ENCODE measurements around the gene CYRIA.

The CYRIA gene

DNA sequence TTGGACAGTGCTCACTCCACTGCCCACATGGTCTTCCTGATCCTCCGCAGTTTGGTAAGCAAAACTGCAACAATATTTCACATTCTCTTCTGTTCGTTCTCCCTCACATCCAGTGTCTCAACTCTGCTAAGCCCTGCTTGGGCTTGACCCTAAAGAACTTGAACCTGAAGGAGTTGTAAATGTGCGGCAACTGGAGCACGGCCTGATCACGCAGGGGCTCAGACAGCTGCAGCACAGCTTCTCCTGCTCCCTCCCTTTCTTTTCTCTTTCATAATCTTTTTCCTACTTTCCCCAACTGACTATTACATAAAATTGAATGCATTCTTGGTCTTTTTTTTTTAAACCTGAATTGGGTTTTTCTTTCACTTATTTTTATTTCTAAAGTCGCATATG lies 10.2 kb downstream of the CYRIA start:
- Histone ChIP-seq H3K36me3 (replicated peaks; ENCODE audit: low read depth, low read length) (no peaks in the 10 kb centered on the region), H3K27ac (ENCODE audit: low read length) (peak overlapping the region; percentile 30), H3K9ac (ENCODE audit: low read length) (peak overlapping the region; percentile 17; the same call in 1 of the 2 replicates), H3K4me2 (ENCODE audit: low read length) (peak overlapping the region; percentile 71), H4K20me1 (ENCODE audit: insufficient read depth, low read length) (no peaks in the 10 kb centered on the region), H3K27me3 (ENCODE audit: low read depth, low read length) (no peaks in the 10 kb centered on the region), H3K4me1 (ENCODE audit: low read length) (peaks cover 86% of the 10 kb centered on the region), H3K4me3 (ENCODE audit: low read length) (peak overlapping the region; percentile 4; the same call in 1 of the 2 replicates), H3K79me2 (ENCODE audit: low read length) (peaks cover 5% of the 10 kb centered on the region), H3K9me3 (ENCODE audit: insufficient read depth, low read length) (no peaks in the 10 kb centered on the region), H2AFZ (ENCODE audit: low read depth, low read length) (no peak overlapping the region)
- no peak for TF ChIP-seq EZH2phosphoT487 (IDR thresholded peaks at IDR 0.05; ENCODE audit: low read depth)
- TF ChIP-seq, protein P1, sequence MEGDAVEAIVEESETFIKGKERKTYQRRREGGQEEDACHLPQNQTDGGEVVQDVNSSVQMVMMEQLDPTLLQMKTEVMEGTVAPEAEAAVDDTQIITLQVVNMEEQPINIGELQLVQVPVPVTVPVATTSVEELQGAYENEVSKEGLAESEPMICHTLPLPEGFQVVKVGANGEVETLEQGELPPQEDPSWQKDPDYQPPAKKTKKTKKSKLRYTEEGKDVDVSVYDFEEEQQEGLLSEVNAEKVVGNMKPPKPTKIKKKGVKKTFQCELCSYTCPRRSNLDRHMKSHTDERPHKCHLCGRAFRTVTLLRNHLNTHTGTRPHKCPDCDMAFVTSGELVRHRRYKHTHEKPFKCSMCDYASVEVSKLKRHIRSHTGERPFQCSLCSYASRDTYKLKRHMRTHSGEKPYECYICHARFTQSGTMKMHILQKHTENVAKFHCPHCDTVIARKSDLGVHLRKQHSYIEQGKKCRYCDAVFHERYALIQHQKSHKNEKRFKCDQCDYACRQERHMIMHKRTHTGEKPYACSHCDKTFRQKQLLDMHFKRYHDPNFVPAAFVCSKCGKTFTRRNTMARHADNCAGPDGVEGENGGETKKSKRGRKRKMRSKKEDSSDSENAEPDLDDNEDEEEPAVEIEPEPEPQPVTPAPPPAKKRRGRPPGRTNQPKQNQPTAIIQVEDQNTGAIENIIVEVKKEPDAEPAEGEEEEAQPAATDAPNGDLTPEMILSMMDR (IDR thresholded peaks at IDR 0.05; ENCODE audit: low read depth, low read length), result no peak

DNA sequence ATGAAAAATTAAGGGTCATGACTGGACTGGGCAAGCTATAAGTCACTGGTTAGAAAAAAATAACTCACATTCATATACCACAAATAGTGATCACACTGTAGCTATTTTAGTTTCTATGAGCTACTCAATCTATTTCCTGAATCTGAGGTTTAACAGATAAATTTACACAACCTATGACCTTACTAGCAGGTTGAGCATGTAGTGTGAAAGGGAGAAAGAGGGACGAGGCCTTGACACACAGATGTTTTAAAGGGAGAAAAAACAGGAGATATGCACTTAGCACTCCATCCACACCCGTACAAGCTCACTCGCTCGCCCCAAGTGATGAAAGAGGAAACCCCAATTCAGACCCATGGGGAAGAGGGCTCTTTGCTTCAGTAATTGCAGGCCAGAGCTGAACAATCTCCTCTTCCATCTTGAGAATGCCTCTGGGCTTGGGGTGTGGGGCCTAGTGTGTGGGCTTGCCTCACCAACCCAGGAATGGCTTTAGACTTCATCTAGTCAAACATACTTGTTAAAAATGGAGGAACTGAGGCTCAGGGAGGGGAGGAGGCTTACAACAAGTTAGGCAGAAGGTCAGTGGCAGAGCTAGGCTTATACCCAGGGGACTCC lies 10.7 kb downstream of the CYRIA start:
- Histone ChIP-seq H3K4me1 (ENCODE audit: low read length) (peaks cover 86% of the 10 kb centered on the region), H3K4me3 (ENCODE audit: low read length) (peak overlapping the region; percentile 59; the same call in 1 of the 2 replicates), H3K27me3 (ENCODE audit: low read depth, low read length) (no peaks in the 10 kb centered on the region), H3K9me3 (ENCODE audit: insufficient read depth, low read length) (no peaks in the 10 kb centered on the region), H3K79me2 (ENCODE audit: low read length) (peaks cover 5% of the 10 kb centered on the region), H4K20me1 (ENCODE audit: insufficient read depth, low read length) (no peaks in the 10 kb centered on the region), H3K9ac (ENCODE audit: low read length) (peak overlapping the region; percentile 17; the same call in 1 of the 2 replicates), H3K27ac (ENCODE audit: low read length) (peak overlapping the region; percentile 30), H3K36me3 (replicated peaks; ENCODE audit: low read depth, low read length) (no peaks in the 10 kb centered on the region), H2AFZ (ENCODE audit: low read depth, low read length) (peak overlapping the region; percentile 27; the same call in 1 of the 2 replicates), H3K4me2 (ENCODE audit: low read length) (peak overlapping the region; percentile 71)
- no peak for TF ChIP-seq EZH2phosphoT487 (IDR thresholded peaks at IDR 0.05; ENCODE audit: low read depth)
- TF ChIP-seq, protein P1 (IDR thresholded peaks at IDR 0.05; ENCODE audit: low read depth, low read length), result no peak

DNA sequence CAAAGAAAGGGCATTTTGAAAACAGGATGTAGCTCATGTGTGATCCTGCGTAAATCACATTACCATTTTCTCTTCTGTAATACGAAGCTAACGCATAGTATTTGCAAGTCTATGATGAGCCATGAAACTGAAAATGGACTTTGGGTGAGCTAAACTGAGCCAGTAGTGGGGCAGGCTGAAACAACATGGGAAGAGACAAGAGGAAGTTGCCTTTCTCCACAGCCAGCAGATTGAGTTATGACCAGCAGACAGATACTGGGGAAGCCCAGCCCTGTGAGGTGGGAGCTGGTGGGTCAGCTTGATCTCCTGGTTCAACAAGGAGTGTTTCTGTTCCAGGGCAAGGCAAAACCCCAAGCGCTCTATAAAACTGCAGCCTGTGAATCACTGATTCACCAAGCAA lies 11.8 kb downstream of the CYRIA start:
- H3K4me1 ChIP-seq (ENCODE audit: low read length), result peaks cover 82% of the 10 kb centered on the region
- no peaks in the 10 kb centered on the region for H3K9me3 ChIP-seq (ENCODE audit: insufficient read depth, low read length)
- peak overlapping the region; percentile 75 for H3K27ac ChIP-seq (ENCODE audit: low read length)
- peaks cover 5% of the 10 kb centered on the region for H3K79me2 ChIP-seq (ENCODE audit: low read length)
- H3K9ac ChIP-seq (ENCODE audit: low read length), result peak overlapping the region; percentile 47
- H4K20me1 ChIP-seq (ENCODE audit: insufficient read depth, low read length), result no peaks in the 10 kb centered on the region
- H3K27me3 ChIP-seq (ENCODE audit: low read depth, low read length), result no peaks in the 10 kb centered on the region
- peak overlapping the region; percentile 12; the same call in 1 of the 2 replicates for H2AFZ ChIP-seq (ENCODE audit: low read depth, low read length)
- no peak for TF ChIP-seq EZH2phosphoT487 (IDR thresholded peaks at IDR 0.05; ENCODE audit: low read depth)
- TF ChIP-seq, protein P1 (IDR thresholded peaks at IDR 0.05; ENCODE audit: low read depth, low read length), result no peak
- H3K36me3 ChIP-seq (replicated peaks; ENCODE audit: low read depth, low read length), result no peaks in the 10 kb centered on the region
- peak overlapping the region; percentile 71 for H3K4me2 ChIP-seq (ENCODE audit: low read length)
- peak overlapping the region; percentile 59 for H3K4me3 ChIP-seq (ENCODE audit: low read length)

DNA sequence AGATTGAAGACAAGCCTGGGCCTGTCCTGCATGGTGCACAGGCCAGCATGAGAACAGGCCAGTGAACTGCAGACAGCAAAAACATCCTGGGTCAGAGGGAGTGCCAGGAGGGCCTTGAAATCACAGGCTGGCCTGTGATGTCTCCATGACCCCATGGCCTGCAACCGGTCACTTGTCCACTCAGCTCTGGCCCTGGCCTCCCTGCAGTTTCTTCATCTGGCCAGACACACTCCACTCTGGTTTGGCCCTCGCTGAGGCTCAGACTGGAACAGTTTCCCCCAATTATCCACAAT lies 12.6 kb downstream of the CYRIA start:
- peaks cover 74% of the 10 kb centered on the region for H3K4me1 ChIP-seq (ENCODE audit: low read length)
- TF ChIP-seq EZH2phosphoT487 (IDR thresholded peaks at IDR 0.05; ENCODE audit: low read depth), result no peak
- TF ChIP-seq, protein P1 (IDR thresholded peaks at IDR 0.05; ENCODE audit: low read depth, low read length), result no peak
- no peaks in the 10 kb centered on the region for H3K27me3 ChIP-seq (ENCODE audit: low read depth, low read length)
- H4K20me1 ChIP-seq (ENCODE audit: insufficient read depth, low read length), result no peaks in the 10 kb centered on the region
- H3K9ac ChIP-seq (ENCODE audit: low read length), result no peak overlapping the region
- no peaks in the 10 kb centered on the region for H3K36me3 ChIP-seq (replicated peaks; ENCODE audit: low read depth, low read length)
- peak overlapping the region; percentile 75 for H3K27ac ChIP-seq (ENCODE audit: low read length)
- no peak overlapping the region for H3K4me2 ChIP-seq (ENCODE audit: low read length)
- H2AFZ ChIP-seq (ENCODE audit: low read depth, low read length), result no peak overlapping the region
- peaks cover 5% of the 10 kb centered on the region for H3K79me2 ChIP-seq (ENCODE audit: low read length)
- no peak overlapping the region for H3K4me3 ChIP-seq (ENCODE audit: low read length)
- H3K9me3 ChIP-seq (ENCODE audit: insufficient read depth, low read length), result no peaks in the 10 kb centered on the region

Data from OCI-LY3 (cell line).